NCI-H345 (cell line): ENCODE measurements around the gene SPEM1.
"Not testable (repeated sequence)": the region's sequence is repeated elsewhere in the genome, so short reads cannot be mapped to it uniquely, and the experiment has no call there.

Experiments
- DNase-seq: peaks from one replicate; lab custom pipeline; 2025; lab: John Stamatoyannopoulos, UW

The SPEM1 gene

GRCh38 chr17:7468804-7469389 is 48.8 kb downstream of the SPEM1 start:
- DNase-seq, result no peak

GRCh38 chr17:7469843-7470242 is 49.7 kb downstream of the SPEM1 start:
- DNase-seq, result not testable (repeated sequence)

GRCh38 chr17:7470457-7470973 is 50.4 kb downstream of the SPEM1 start:
- not testable (repeated sequence) for DNase-seq
